NCI-H2171 treated with DMSO at 0.1 percent for 48 hours (cell line): ENCODE results near the gene PJVK.
"Not testable (repeated sequence)": the region's sequence is repeated elsewhere in the genome, so short reads cannot be mapped to it uniquely, and the experiment has no call there.

Source experiments
- DNase-seq: peaks from one replicate; lab custom pipeline; 2025; lab: John Stamatoyannopoulos, UW

The PJVK gene

GRCh38 chr2:178450774-178451525 lies at the start of gene PJVK, which contains the start of gene PRKRA:
Gene PJVK, plus strand, starts transcription at chr2:178451378. Its CDS starts 2,032 bp downstream, at chr2:178453410.
Gene PRKRA, minus strand, starts transcription at chr2:178451175. Its CDS starts 145 bp downstream, at chr2:178451030.
- peak; percentile 92 for DNase-seq

GRCh38 chr2:178401994-178402437 lies 49.2 kb upstream of the PJVK start:
- no peak for DNase-seq

GRCh38 chr2:178403671-178404306 lies 47.4 kb upstream of the PJVK start:
- no peak for DNase-seq

- no peak for DNase-seq
These were observed 46.8 kb upstream of the PJVK start for GRCh38 chr2:178404368-178404767.

- no peak for DNase-seq
These were observed 41.9 kb upstream of the PJVK start for GRCh38 chr2:178409261-178409660.

GRCh38 chr2:178412047-178412446 lies 39.1 kb upstream of the PJVK start:
- DNase-seq: no peak

- DNase-seq: not testable (repeated sequence)
These were observed 38.7 kb upstream of the PJVK start for GRCh38 chr2:178412453-178412852.

GRCh38 chr2:178413472-178414265 lies 37.5 kb upstream of the PJVK start:
- DNase-seq: peak; percentile 87

GRCh38 chr2:178414266-178415247 lies 36.6 kb upstream of the PJVK start:
- peak; percentile 94 for DNase-seq

GRCh38 chr2:178415979-178416378 lies 35.2 kb upstream of the PJVK start:
- no peak for DNase-seq

- no peak for DNase-seq
These were observed 33.3 kb upstream of the PJVK start for GRCh38 chr2:178417916-178418315.

GRCh38 chr2:178418426-178418825 lies 32.8 kb upstream of the PJVK start:
- no peak for DNase-seq

GRCh38 chr2:178419123-178419522 lies 32.1 kb upstream of the PJVK start:
- peak; percentile 36 for DNase-seq

GRCh38 chr2:178420463-178420999 lies 30.6 kb upstream of the PJVK start:
- no peak for DNase-seq

- DNase-seq: no peak
These were observed 29.1 kb upstream of the PJVK start for GRCh38 chr2:178422097-178422496.

- not testable (repeated sequence) for DNase-seq
These were observed 27.4 kb upstream of the PJVK start for GRCh38 chr2:178423746-178424145.

GRCh38 chr2:178425255-178425827 lies 25.8 kb upstream of the PJVK start:
- DNase-seq: no peak

GRCh38 chr2:178426388-178426787 lies 24.8 kb upstream of the PJVK start:
- no peak for DNase-seq

- no peak for DNase-seq
These were observed 23.7 kb upstream of the PJVK start for GRCh38 chr2:178427458-178427857.

GRCh38 chr2:178428396-178428806 lies 22.8 kb upstream of the PJVK start:
- DNase-seq: no peak

- no peak for DNase-seq
These were observed 21.8 kb upstream of the PJVK start for GRCh38 chr2:178429336-178429735.
